HCT116 (cell line): ENCODE results near the gene SUN5.

Experiments used
- CTCF ChIP-seq, 3 experiments: fragments of 200-600 bp in 1 of 3; sonication (generic) in 1 of 3; IDR thresholded peaks in 2 of 3; conservative IDR thresholded peaks in 1 of 3; 2 replicates each; pipeline ENCODE4 v1.5.1; 2012 to 2017; ENCODE audit warnings: low read depth in 2 of 3, low read length in 2 of 3, antibody characterized with exemption in 1 of 3, borderline replicate concordance in 1 of 3, control low read depth in 1 of 3, mild to moderate bottlenecking in 1 of 3, mixed read lengths in 1 of 3, mixed run types in 1 of 3, moderate library complexity in 1 of 3; ENCODE audit not compliant: insufficient read depth in 1 of 3
- EGR1 ChIP-seq: IDR thresholded peaks from 2 replicates; pipeline ENCODE4 v1.6.1; 2012; ENCODE audit warnings: low read depth
- EZH2 ChIP-seq: fragments of 200-600 bp; sonication (generic); IDR thresholded peaks from 2 replicates; pipeline ENCODE4 v1.6.1; 2017; ENCODE audit warnings: antibody characterized with exemption, mixed run types
- MAX ChIP-seq: IDR thresholded peaks from 2 replicates; pipeline ENCODE4 v1.6.1; 2012
- POLR2AphosphoS5 ChIP-seq: IDR thresholded peaks from 2 replicates; pipeline ENCODE4 v1.6.1; 2011; ENCODE audit warnings: mild to moderate bottlenecking, low read depth, low read length, moderate library complexity
- REST ChIP-seq: IDR thresholded peaks from 2 replicates; pipeline ENCODE4 v1.6.1; 2012; ENCODE audit warnings: low read depth
- SRF ChIP-seq: IDR thresholded peaks from 2 replicates; pipeline ENCODE4 v1.6.1; 2012; ENCODE audit warnings: low read depth
- TCF7L2 ChIP-seq: IDR thresholded peaks from 2 replicates; pipeline ENCODE4 v1.7.0; 2011; ENCODE audit warnings: borderline replicate concordance, inconsistent platforms; ENCODE audit not compliant: insufficient read depth, insufficient read length; ENCODE audit errors: extremely low read depth
- YY1 ChIP-seq: IDR thresholded peaks from 2 replicates; pipeline ENCODE4 v1.6.1; 2011; ENCODE audit warnings: low read length, low read depth, moderate library complexity, mild to moderate bottlenecking; ENCODE audit not compliant: insufficient replicate concordance; ENCODE audit errors: extremely low read depth

- TF ChIP-seq CTCF (IDR thresholded peaks at IDR 0.05 in 2 of 3, conservative IDR thresholded peaks at IDR 0.05 in 1 of 3; ENCODE audit: borderline replicate concordance in 1 of 3, insufficient read depth in 1 of 3, low read depth in 2 of 3, low read length in 2 of 3) (no peak), TCF7L2 (no peak), YY1 (no peak), EGR1 (no peak), REST (no peak), POLR2AphosphoS5 (no peak), EZH2 (no peak), SRF (no peak), MAX (no peak)
Observed at GRCh38 chr20:32982617-32983458, 21.4 kb downstream of the SUN5 start.
